ENCODE data around the gene CBLN1. TPM values are rescaled to one million over a fixed set of nuclear protein-coding genes. Genes with fewer than 3 reads are reported as not detected.

Gene CBLN1
- under 0.01 TPM in 1 of 2 replicates, not detected in the other for total RNA-seq

GRCh38 chr16:49281480-49281842 lies at the start of gene CBLN1:
CBLN1 (minus strand) TSS chr16:49281838; CDS start chr16:49281465, 373 bp downstream.
- no peak for DNase-seq (ENCODE audit: low read depth in 2 of 2)

- no peak for DNase-seq (ENCODE audit: low read depth in 2 of 2)
Measured at GRCh38 chr16:49330562-49331201, 49.0 kb upstream of the CBLN1 start.

- DNase-seq (ENCODE audit: low read depth in 2 of 2), result no peak
Measured at GRCh38 chr16:49328325-49328724, 46.7 kb upstream of the CBLN1 start.

GRCh38 chr16:49327466-49327865 lies 45.8 kb upstream of the CBLN1 start:
- no peak for DNase-seq (ENCODE audit: low read depth in 2 of 2)

- DNase-seq (ENCODE audit: low read depth in 2 of 2), result no peak
Measured at GRCh38 chr16:49324703-49325102, 43.1 kb upstream of the CBLN1 start.

- DNase-seq (ENCODE audit: low read depth in 2 of 2), result no peak
Measured at GRCh38 chr16:49315602-49316001, 34.0 kb upstream of the CBLN1 start.

- no peak for DNase-seq (ENCODE audit: low read depth in 2 of 2)
Measured at GRCh38 chr16:49312389-49312985, 30.8 kb upstream of the CBLN1 start.

- DNase-seq (ENCODE audit: low read depth in 2 of 2), result no peak
Measured at GRCh38 chr16:49311823-49312222, 30.2 kb upstream of the CBLN1 start.

- no peak for DNase-seq (ENCODE audit: low read depth in 2 of 2)
Measured at GRCh38 chr16:49307176-49307575, 25.5 kb upstream of the CBLN1 start.

- no peak for DNase-seq (ENCODE audit: low read depth in 2 of 2)
Measured at GRCh38 chr16:49305406-49305805, 23.8 kb upstream of the CBLN1 start.

GRCh38 chr16:49292413-49292812 lies 10.8 kb upstream of the CBLN1 start:
- DNase-seq (ENCODE audit: low read depth in 2 of 2), result no peak

GRCh38 chr16:49287572-49287971 lies 5.9 kb upstream of the CBLN1 start:
- DNase-seq (ENCODE audit: low read depth in 2 of 2), result no peak

- no peak for DNase-seq (ENCODE audit: low read depth in 2 of 2)
Measured at GRCh38 chr16:49284962-49285361, 3.3 kb upstream of the CBLN1 start.

GRCh38 chr16:49283376-49284049 lies 1.9 kb upstream of the CBLN1 start:
- no peak for DNase-seq (ENCODE audit: low read depth in 2 of 2)

GRCh38 chr16:49282690-49283375 lies 1.2 kb upstream of the CBLN1 start:
- no peak for DNase-seq (ENCODE audit: low read depth in 2 of 2)

GRCh38 chr16:49281843-49282642 lies 405 bp upstream of the CBLN1 start:
- peak; percentile 57 to 90 for DNase-seq (ENCODE audit: low read depth in 2 of 2)

- DNase-seq (ENCODE audit: low read depth in 2 of 2), result no peak
Measured at GRCh38 chr16:49280841-49281371, 732 bp downstream of the CBLN1 start.

- no peak for DNase-seq (ENCODE audit: low read depth in 2 of 2)
Measured at GRCh38 chr16:49280105-49280741, 1.4 kb downstream of the CBLN1 start.

- DNase-seq (ENCODE audit: low read depth in 2 of 2), result no peak
Measured at GRCh38 chr16:49278944-49279725, 2.5 kb downstream of the CBLN1 start.

GRCh38 chr16:49278567-49278827 lies 3.1 kb downstream of the CBLN1 start:
- DNase-seq (ENCODE audit: low read depth in 2 of 2), result no peak
